GM12891 (cell line): ENCODE data around the gene ABCB6.

ENCODE experiments used
- POLR2A ChIP-seq: IDR thresholded peaks from 2 replicates; pipeline ENCODE4 v1.6.1; 2011; ENCODE audit warnings: low read depth, low read length, control low read depth
- POLR2AphosphoS5 ChIP-seq: IDR thresholded peaks from 2 replicates; pipeline ENCODE4 v1.6.1; 2011; ENCODE audit warnings: low read depth, low read length, control low read depth
- TAF1 ChIP-seq: IDR thresholded peaks from 2 replicates; pipeline ENCODE4 v1.6.1; 2011; ENCODE audit warnings: low read depth, low read length, control low read depth

DNA sequence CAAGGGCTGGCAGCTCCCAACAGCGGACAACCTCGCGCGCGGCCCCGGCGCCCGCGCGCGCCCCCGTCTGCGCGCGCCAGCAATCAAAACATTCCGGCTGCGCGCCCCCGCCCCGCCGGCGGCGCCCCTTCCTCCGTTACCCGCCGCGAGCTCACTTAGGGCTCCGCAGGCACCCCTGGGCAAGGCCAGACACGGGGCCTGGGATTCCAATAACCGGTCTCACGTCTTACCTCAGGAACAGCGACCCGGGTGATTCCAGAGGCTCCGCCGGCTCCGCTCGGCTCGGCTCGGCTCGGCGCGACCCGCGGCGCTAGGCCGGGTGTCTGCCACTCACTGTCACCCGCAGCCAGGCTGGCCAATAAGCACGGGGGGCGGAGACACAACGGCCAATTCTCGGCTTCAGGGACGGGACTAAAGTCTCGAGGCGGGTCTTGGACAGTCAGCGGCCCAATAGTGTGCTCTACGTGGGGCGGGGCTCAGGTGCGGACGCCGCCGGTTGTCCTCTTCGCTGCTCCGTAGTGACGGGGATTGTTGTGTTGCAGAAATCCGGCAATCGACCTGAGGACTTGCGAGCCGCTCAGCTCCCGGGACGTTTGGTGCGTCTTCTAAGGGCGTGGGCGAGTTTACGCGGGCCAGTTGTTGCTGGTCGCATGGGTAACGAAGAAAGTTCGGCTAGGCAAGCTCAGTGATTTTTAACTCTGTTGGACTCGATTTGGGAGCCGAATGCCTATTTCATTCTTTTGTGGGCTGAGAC, 10.7 kb upstream of the ABCB6 start, which contains the start of the genes ANKZF1 and ATG9A:
- TF ChIP-seq POLR2AphosphoS5: peak; percentile 89
- TF ChIP-seq TAF1: peak; percentile 83
- TF ChIP-seq POLR2A: peak; percentile 84
